HG03469 (cell line): ENCODE measurements around the gene ANGPTL4.
"Not testable (repeated sequence)": the region's sequence is repeated elsewhere in the genome, so short reads cannot be mapped to it uniquely, and the experiment has no call there.

Source experiments
- ATAC-seq: cut with Tn5 transposase; IDR thresholded peaks from one replicate; pipeline ENCODE4 v1.9.1; 2021; ENCODE audit warnings: mild to moderate bottlenecking, moderate library complexity, moderate number of reproducible peaks; ENCODE audit not compliant: unreplicated experiment

ANGPTL4 gene

GRCh38 chr19:8334458-8335342, 29.3 kb upstream of the ANGPTL4 start:
- no peak for ATAC-seq

DNA sequence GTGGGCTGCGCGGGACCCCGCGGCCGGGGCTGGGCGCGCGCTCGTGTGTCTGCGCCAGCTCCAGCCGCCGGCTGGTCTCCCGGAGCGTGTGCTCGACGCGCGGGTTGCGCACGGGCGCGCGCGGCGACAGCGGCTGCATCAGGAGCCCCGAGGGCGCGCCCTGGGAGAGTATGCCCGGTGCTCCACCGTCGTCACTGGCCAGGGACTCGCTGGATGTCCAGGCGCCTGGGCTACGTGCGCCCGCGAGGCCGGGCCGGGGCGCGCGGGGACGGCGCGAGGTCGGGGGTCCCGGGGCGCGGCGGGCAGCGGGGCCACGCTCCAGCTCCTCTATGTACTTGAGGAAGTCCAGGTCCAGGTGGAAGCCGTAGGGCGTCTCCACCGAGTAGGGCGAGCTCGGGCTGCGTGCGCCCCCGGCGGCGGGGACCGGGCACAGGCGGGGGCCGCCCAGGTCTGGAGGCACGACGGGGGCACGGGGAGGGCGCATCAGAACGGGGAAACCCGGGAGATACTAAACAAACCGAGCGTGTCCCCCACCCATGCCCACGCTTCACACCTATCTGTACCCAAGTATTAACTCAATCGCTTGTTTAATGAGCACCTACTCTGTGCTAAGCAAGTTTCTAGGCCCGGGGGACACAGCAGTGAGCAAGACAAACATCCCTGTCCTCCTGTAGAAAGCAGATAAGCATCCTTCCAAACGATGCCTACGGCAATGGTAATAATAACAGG, 28.4 kb upstream of the ANGPTL4 start:
- no peak for ATAC-seq

DNA sequence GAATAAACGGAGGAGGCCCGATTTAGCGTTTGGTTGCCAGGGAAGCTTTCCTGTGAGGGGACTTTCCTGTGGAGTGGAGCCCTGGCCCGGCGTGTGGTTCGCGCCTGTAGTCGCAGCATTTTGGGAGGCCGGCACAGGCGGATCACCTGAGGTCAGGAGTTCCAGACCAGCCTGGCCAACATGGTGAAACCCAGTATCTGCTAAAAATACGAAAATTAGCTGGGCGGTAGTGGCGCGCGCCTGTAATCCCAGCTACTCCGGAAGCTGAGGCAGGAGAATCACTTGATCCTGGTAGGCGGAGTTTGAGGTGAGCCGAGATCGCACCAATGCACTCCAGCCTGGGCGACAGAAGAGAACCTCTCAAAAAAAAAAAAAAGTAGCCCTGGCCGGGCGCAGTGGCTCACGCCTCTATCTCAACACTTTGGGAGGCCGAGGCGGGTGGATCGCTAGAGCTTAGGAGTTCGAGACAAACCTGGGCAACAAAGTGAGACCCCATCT, 27.8 kb upstream of the ANGPTL4 start:
- no peak for ATAC-seq

- ATAC-seq: no peak
These were observed 27.3 kb upstream of the ANGPTL4 start for GRCh38 chr19:8336660-8337059.

- ATAC-seq: no peak
These were observed 26.2 kb upstream of the ANGPTL4 start for GRCh38 chr19:8337728-8338127.

- no peak for ATAC-seq
These were observed 25.1 kb upstream of the ANGPTL4 start for GRCh38 chr19:8338835-8339234.

- ATAC-seq: no peak
These were observed 23.4 kb upstream of the ANGPTL4 start for GRCh38 chr19:8340341-8341096.

GRCh38 chr19:8341504-8341903, 22.5 kb upstream of the ANGPTL4 start:
- not testable (repeated sequence) for ATAC-seq

- ATAC-seq: no peak
These were observed 21.7 kb upstream of the ANGPTL4 start for GRCh38 chr19:8342316-8342683.

- ATAC-seq: no peak
These were observed 21.1 kb upstream of the ANGPTL4 start, which contains the start of gene KANK3 for GRCh38 chr19:8342684-8343482. Gene KANK3, minus strand, starts transcription at chr19:8343262. Its CDS starts 5,434 bp downstream, at chr19:8337828.

- no peak for ATAC-seq
These were observed 20.5 kb upstream of the ANGPTL4 start for GRCh38 chr19:8343483-8343844.

- not testable (repeated sequence) for ATAC-seq
These were observed 14.2 kb upstream of the ANGPTL4 start for GRCh38 chr19:8349629-8350372.

DNA sequence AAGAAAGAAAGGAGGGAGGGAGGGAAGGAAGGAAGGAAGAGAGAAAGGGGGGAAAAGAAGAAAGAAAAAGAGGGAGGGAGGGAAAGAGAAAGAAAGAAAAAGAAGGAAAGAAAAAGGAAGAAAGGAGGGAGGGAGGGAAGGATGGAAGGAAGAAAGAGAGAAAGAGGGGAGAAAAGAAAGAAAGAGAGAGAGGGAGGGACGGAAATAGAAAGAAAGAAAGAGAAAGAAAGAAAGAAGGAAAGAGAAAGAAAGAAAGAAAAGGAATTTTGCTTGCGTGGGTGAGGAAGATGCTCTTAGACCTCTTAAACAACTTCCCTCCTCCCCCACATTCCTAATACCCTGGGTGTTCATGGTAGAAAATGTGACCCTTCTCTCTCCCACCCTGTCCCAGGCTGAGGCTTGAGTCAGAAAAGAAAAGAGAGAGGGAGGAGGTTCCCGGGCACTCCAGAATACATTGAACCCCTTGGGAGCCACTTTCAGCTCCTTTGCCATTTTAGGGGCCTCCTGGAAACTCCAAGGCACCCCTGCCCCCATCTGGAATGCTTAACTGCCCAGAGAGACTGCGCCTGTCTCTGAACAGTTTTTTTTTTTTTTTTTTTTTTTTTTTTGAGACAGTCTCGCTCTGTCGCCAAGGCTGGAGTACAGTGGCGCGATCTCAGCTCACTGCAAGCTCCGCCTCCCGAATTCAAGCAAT, 11.7 kb upstream of the ANGPTL4 start:
- no peak for ATAC-seq

DNA sequence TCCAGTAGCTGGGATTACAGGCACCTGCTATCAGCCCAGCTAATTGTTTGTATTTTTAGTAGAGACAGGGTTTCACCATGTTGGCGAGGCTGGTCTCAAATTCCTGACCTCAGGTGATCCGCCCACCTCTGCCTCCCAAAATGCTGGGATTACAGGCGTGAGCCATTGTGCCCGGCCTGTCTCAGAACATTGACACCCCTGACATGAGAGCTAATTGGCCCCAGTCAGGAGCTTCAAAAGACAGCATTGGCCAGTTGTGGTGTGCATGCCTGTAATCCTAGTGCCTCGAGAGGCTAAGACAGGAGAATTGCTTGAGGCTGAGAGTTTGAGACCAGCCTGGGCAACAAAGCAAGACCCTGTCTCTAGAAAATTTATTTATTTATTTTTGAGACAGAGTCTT, 11.1 kb upstream of the ANGPTL4 start:
- ATAC-seq: not testable (repeated sequence)

GRCh38 chr19:8355631-8356402, 8.1 kb upstream of the ANGPTL4 start:
- no peak for ATAC-seq

GRCh38 chr19:8357007-8357521, 6.9 kb upstream of the ANGPTL4 start:
- no peak for ATAC-seq

DNA sequence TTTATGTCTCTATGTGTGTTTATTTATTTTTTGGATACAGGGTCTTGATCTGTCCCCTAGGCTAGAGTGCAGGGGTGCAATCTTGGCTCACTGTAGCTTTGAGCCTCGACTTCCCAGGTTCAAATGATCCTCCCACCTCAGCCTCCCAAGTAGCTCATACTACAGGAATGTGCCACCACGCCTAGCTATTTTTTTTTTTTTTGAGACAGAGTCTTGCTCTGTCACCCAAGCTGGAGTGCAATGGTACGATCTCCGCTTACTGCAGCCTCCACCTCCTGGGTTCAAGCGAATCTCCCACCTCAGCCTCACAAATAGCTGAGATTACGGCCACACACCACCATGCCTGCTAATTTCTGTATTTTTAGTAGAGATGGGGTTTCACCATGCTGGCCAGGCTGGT, 5.0 kb upstream of the ANGPTL4 start:
- ATAC-seq: no peak

DNA sequence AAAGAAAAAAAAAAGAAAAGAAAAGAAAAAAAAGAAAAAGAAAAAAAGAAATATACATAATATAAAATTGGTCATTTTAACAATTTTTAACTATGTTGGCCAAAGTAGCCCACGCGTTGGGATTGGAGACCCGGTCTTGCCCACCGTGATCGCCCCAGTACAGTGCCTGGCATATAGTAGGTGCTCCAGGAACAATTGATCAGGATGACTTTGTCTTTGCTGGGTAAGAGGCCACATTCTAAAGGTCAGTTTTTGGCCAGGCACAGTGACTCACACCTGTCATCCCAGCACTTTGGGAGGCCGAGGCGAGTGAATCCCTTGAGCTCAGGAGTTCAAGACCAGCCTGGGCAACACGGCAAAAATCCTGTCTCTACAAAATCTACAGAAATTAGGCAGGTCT, 3.8 kb upstream of the ANGPTL4 start:
- ATAC-seq: no peak
